DOHH2 (cell line): ENCODE results near the gene INCENP.

Source experiments
- H3F3A ChIP-seq: fragments of 200-600 bp; sonication (generic), shearing (Covaris generic); 2 replicates; pipeline ENCODE4 v1.6.0; 2016; ENCODE audit warnings: antibody characterized with exemption, mild to moderate bottlenecking; ENCODE audit not compliant: control insufficient read depth, insufficient read depth
- H3K27ac ChIP-seq: fragments of 200-600 bp; sonication (generic); 2 replicates; pipeline ENCODE4 v1.5.1; 2014; ENCODE audit warnings: low read depth, mild to moderate bottlenecking, low read length, moderate library complexity
- H3K27me3 ChIP-seq: fragments of 200-600 bp; sonication (generic); 2 replicates; pipeline ENCODE4 v1.6.1; 2014; ENCODE audit warnings: mild to moderate bottlenecking, low read length, mixed read lengths; ENCODE audit not compliant: control insufficient read depth
- H3K36me3 ChIP-seq: fragments of 200-600 bp; sonication (generic); 2 replicates; pipeline ENCODE4 v1.6.1; 2014; ENCODE audit warnings: mild to moderate bottlenecking, low read length, moderate library complexity, mixed read lengths; ENCODE audit not compliant: control insufficient read depth
- H3K4me1 ChIP-seq: fragments of 200-600 bp; sonication (generic); 2 replicates; pipeline ENCODE4 v1.6.1; 2014; ENCODE audit warnings: mild to moderate bottlenecking, low read length, mixed read lengths; ENCODE audit not compliant: control insufficient read depth
- H3K4me2 ChIP-seq: fragments of 200-600 bp; sonication (generic); 2 replicates; pipeline ENCODE4 v1.6.0; 2014; ENCODE audit warnings: mild to moderate bottlenecking, low read length, moderate library complexity
- H3K4me3 ChIP-seq: fragments of 200-600 bp; sonication (generic); 2 replicates; pipeline ENCODE4 v1.5.1; 2014; ENCODE audit warnings: mild to moderate bottlenecking, low read length, mixed read lengths
- H3K79me2 ChIP-seq: fragments of 200-600 bp; sonication (generic); 2 replicates; pipeline ENCODE4 v1.6.1; 2014; ENCODE audit warnings: mild to moderate bottlenecking, low read length, mixed read lengths; ENCODE audit not compliant: control insufficient read depth
- H3K9me2 ChIP-seq: fragments of 200-600 bp; sonication (generic); replicated peaks from 2 replicates; pipeline ENCODE4 v1.6.1; 2014; ENCODE audit warnings: mild to moderate bottlenecking, low read length, mixed read lengths; ENCODE audit not compliant: control insufficient read depth
- H3K9me3 ChIP-seq: fragments of 200-600 bp; sonication (generic); 2 replicates; pipeline ENCODE4 v1.6.1; 2014; ENCODE audit warnings: antibody characterized with exemption, low read length, mixed read lengths; ENCODE audit not compliant: control insufficient read depth, insufficient read depth
- H4K20me1 ChIP-seq: fragments of 200-600 bp; sonication (generic); 2 replicates; pipeline ENCODE4 v1.6.0; 2014; ENCODE audit warnings: low read depth, mild to moderate bottlenecking, antibody characterized with exemption, low read length, moderate library complexity; ENCODE audit not compliant: control insufficient read depth, insufficient read depth
- EZH2phosphoT487 ChIP-seq: fragments of 200-600 bp; sonication (generic); IDR thresholded peaks from 2 replicates; pipeline ENCODE4 v1.6.1; 2017; ENCODE audit warnings: borderline replicate concordance, mild to moderate bottlenecking, antibody characterized with exemption, low read length, moderate library complexity, mixed read lengths
- TF ChIP-seq, protein P1 (sequence below): fragments of 200-600 bp; sonication (generic); IDR thresholded peaks from one replicate; pipeline ENCODE4 v1.5.1; 2014; ENCODE audit warnings: antibody characterized with exemption, mild to moderate bottlenecking, low read depth, low read length; ENCODE audit not compliant: poor library complexity, severe bottlenecking

Gene INCENP

DNA sequence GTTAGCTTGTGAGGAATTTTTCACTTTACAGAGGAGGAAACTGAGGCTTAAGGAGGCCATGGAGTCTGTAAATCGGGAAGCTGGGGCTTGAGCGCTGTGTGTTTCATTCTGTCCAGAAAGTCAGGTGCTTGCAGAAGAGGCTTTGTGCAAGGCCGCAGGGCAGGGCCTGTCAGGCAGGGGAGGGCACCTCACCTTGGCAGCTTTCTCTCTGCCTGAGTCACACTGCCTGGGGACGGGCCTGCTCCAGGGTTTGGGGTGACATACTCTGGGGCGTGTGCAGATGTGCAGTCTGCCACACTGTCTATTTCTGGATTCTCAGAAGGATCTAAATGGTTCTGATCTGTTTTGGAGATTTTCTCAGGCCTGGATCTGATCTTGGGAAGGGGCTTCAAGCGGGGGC lies 8.4 kb downstream of the INCENP start:
- H3K36me3 ChIP-seq, result peaks cover 91% of the 10 kb centered on the region
- no peak overlapping the region for H3K27ac ChIP-seq
- no peaks in the 10 kb centered on the region for H3K4me1 ChIP-seq
- TF ChIP-seq EZH2phosphoT487, result no peak
- TF ChIP-seq, protein P1, sequence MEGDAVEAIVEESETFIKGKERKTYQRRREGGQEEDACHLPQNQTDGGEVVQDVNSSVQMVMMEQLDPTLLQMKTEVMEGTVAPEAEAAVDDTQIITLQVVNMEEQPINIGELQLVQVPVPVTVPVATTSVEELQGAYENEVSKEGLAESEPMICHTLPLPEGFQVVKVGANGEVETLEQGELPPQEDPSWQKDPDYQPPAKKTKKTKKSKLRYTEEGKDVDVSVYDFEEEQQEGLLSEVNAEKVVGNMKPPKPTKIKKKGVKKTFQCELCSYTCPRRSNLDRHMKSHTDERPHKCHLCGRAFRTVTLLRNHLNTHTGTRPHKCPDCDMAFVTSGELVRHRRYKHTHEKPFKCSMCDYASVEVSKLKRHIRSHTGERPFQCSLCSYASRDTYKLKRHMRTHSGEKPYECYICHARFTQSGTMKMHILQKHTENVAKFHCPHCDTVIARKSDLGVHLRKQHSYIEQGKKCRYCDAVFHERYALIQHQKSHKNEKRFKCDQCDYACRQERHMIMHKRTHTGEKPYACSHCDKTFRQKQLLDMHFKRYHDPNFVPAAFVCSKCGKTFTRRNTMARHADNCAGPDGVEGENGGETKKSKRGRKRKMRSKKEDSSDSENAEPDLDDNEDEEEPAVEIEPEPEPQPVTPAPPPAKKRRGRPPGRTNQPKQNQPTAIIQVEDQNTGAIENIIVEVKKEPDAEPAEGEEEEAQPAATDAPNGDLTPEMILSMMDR, result no peak
- no peaks in the 10 kb centered on the region for H3K9me3 ChIP-seq
- no peak overlapping the region for H3K4me2 ChIP-seq
- H3K27me3 ChIP-seq, result no peaks in the 10 kb centered on the region
- H3K79me2 ChIP-seq, result peaks cover 99% of the 10 kb centered on the region
- H4K20me1 ChIP-seq, result peaks cover 28% of the 10 kb centered on the region; the same call in 1 of the 2 replicates
- no peak overlapping the region for H3K4me3 ChIP-seq
- H3F3A ChIP-seq, result no peaks in the 10 kb centered on the region
- H3K9me2 ChIP-seq, result no peaks in the 10 kb centered on the region

DNA sequence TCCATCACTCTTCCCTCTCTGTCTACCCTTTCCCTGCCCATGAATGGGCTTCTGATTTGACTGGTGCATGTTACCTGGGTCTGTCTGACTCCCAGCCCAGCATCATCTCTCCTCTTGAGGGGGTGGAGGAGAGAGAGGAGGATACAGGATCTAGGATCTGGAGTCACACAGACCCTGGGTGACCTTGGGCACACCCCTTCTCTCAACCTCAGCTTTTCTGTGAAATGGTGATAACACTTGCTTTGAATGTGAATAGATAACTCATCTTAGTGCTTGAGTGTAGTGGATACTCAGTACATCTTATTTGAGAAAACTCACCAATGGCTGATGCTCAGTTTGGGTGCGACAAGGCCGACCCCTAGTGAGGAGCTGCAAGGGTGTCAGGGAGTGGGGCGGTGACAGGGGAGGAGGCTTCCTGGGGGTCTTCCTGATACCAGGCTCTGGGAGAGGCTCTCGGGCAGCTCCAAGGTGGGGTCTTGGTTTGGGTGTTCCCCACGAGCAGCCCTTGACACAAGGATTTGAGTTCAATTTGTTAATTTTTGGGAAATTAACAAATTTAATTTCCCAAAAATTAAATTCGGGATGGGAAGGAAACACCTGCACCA lies 9.0 kb downstream of the INCENP start:
- peaks cover 91% of the 10 kb centered on the region for H3K36me3 ChIP-seq

DNA sequence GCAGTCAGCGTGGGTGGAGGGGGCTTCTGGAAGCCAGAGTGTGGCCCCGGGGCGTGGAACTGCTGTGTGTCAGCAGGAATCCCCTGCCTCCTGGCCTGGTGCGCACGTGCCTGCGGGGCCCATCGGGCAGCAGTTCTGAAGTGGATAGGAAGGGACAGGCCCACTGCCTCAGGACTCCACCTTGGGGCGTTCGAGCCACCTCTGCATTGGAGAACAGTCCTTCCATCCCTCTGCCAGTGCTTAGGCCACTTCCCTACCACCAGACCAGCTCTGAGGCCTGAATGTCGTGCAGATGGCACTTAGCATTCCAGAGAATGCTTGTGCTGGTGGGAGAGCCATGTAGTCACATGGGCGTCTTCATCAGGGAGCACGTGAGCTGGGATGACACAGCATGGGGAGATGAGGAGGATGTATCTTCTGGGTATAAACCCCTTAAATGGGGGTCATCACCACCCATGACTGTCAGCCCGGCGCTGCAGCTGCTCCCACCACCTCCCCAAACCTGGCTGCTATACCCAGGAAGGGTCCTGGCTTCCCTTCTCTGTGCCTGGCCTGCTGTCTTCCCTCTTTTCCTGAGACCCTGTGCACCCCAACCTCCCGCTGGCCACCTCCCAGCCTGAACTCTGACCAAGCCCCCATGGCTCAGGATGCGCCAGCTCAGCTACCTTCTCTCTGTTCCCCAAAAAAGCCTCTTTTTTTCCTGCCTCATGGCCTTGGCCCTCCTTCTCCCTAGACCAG lies 9.7 kb downstream of the INCENP start:
- no peak overlapping the region for H3K4me3 ChIP-seq

More for the DNA sequence above, 9.0 kb downstream of the INCENP start:
- H3K4me1 ChIP-seq, result no peaks in the 10 kb centered on the region
- TF ChIP-seq, protein P1, result no peak
- no peak for TF ChIP-seq EZH2phosphoT487
- H3F3A ChIP-seq, result no peaks in the 10 kb centered on the region
- no peak overlapping the region for H3K4me3 ChIP-seq
- peaks cover 99% of the 10 kb centered on the region for H3K79me2 ChIP-seq
- H3K27me3 ChIP-seq, result no peaks in the 10 kb centered on the region
- peaks cover 22% of the 10 kb centered on the region; the same call in 1 of the 2 replicates for H4K20me1 ChIP-seq
- no peaks in the 10 kb centered on the region for H3K9me3 ChIP-seq
- no peak overlapping the region for H3K27ac ChIP-seq
- no peak overlapping the region for H3K4me2 ChIP-seq
- no peaks in the 10 kb centered on the region for H3K9me2 ChIP-seq

More for the DNA sequence above, 9.7 kb downstream of the INCENP start:
- Histone ChIP-seq H3K27ac (no peak overlapping the region), H3K36me3 (peaks cover 91% of the 10 kb centered on the region), H3K9me2 (no peaks in the 10 kb centered on the region), H4K20me1 (peaks cover 19% of the 10 kb centered on the region; the same call in 1 of the 2 replicates), H3K4me2 (no peak overlapping the region), H3F3A (no peaks in the 10 kb centered on the region), H3K9me3 (no peaks in the 10 kb centered on the region), H3K79me2 (peaks cover 95% of the 10 kb centered on the region), H3K27me3 (no peaks in the 10 kb centered on the region), H3K4me1 (no peaks in the 10 kb centered on the region)
- TF ChIP-seq EZH2phosphoT487, result no peak
- TF ChIP-seq, protein P1, result no peak
